OCI-LY1 (cell line): ENCODE results near the gene THBS4.

ENCODE experiments used
- EZH2 ChIP-seq: fragments of 200-600 bp; sonication (generic), shearing (Covaris generic); IDR thresholded peaks from 2 replicates; pipeline ENCODE4 v1.8.0; 2017; ENCODE audit warnings: borderline replicate concordance, mixed run types, mild to moderate bottlenecking, antibody characterized with exemption, low read length, moderate library complexity, mixed read lengths
- TF ChIP-seq, protein P1 (sequence below): fragments of 200-600 bp; sonication (generic), shearing (Covaris generic); IDR thresholded peaks from 2 replicates; pipeline ENCODE4 v1.5.1; 2017; ENCODE audit warnings: mild to moderate bottlenecking, antibody characterized with exemption, low read length, moderate library complexity, mixed read lengths

DNA sequence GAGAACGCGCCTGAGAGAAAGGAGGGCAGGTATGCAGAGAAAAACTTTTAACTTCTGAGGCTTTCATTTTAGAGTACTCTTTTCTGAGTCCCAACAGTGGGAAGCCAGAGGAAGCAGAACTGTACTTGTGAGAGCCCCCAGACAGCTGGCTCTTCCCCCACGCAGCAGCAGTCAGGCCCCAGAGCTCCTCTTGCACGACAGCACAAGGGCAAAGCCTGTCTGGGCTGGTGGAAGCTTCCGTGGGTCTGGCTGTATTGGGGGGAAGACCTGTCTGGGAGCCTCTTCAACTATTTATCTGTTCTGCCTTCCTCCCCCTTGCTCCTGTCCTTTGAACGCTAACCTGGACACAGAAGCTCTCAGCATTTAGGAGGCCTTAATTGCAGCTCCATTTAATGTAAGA is 68.2 kb downstream of the THBS4 start:
- TF ChIP-seq EZH2, result no peak
- TF ChIP-seq, protein P1, sequence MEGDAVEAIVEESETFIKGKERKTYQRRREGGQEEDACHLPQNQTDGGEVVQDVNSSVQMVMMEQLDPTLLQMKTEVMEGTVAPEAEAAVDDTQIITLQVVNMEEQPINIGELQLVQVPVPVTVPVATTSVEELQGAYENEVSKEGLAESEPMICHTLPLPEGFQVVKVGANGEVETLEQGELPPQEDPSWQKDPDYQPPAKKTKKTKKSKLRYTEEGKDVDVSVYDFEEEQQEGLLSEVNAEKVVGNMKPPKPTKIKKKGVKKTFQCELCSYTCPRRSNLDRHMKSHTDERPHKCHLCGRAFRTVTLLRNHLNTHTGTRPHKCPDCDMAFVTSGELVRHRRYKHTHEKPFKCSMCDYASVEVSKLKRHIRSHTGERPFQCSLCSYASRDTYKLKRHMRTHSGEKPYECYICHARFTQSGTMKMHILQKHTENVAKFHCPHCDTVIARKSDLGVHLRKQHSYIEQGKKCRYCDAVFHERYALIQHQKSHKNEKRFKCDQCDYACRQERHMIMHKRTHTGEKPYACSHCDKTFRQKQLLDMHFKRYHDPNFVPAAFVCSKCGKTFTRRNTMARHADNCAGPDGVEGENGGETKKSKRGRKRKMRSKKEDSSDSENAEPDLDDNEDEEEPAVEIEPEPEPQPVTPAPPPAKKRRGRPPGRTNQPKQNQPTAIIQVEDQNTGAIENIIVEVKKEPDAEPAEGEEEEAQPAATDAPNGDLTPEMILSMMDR, result no peak
